HG02642 (cell line): ENCODE results near the gene TUBAL3.

Source experiments
- ATAC-seq: cut with Tn5 transposase; IDR thresholded peaks from one replicate; pipeline ENCODE4 v1.9.1; 2021; ENCODE audit warnings: mild to moderate bottlenecking; ENCODE audit not compliant: unreplicated experiment, poor library complexity

Gene TUBAL3

GRCh38 chr10:5346881-5347280, 57.7 kb downstream of the TUBAL3 start:
- no peak for ATAC-seq

- ATAC-seq: no peak
Observed at GRCh38 chr10:5344746-5345145, 59.9 kb downstream of the TUBAL3 start.

- no peak for ATAC-seq
Observed at GRCh38 chr10:5343979-5344378, 60.6 kb downstream of the TUBAL3 start.

GRCh38 chr10:5343561-5343960, 61.1 kb downstream of the TUBAL3 start:
- ATAC-seq: no peak
